T-cell (primary cell): ENCODE measurements around the gene NOC4L. TPM values are rescaled to one million over a fixed set of nuclear protein-coding genes. Genes with fewer than 3 reads are reported as not detected.

ENCODE experiments used
- ATAC-seq, 4 experiments: fragments of 200-7000 bp in 3 of 4; fragments of 150-1000 bp in 1 of 4; cut with Tn5 transposase; replicated peaks in 1 of 4; 1 replicate in 3 of 4; 2 replicates in 1 of 4; pipeline ENCODE4 v1.10.0; 2021; ENCODE audit warnings: moderate library complexity in 3 of 4, mild to moderate bottlenecking in 2 of 4, moderate number of reproducible peaks in 1 of 4
- CTCF ChIA-PET, 2 donors: fragments of 300-600 bp; sonication (Branson Sonifier 250); formaldehyde crosslinking; loops; one replicate each; lab custom pipeline; 2022; ENCODE audit warnings: antibody characterized with exemption in 2 of 2; lab: Charles Lee
- POLR2A ChIA-PET, 2 donors: fragments of 300-600 bp; sonication (Branson Sonifier 250); formaldehyde crosslinking; loops; one replicate each; lab custom pipeline; 2022; ENCODE audit warnings: antibody characterized with exemption in 2 of 2; lab: Charles Lee
- DNase-seq, 35 experiments: peaks; one replicate each; pipeline versions ENCODE4 v3.0.0 to v3.0.0-alpha.2; 2013 to 2023
- H3K27ac ChIP-seq: one replicate; pipeline ENCODE4 v1.5.1; 2013; ENCODE audit warnings: low read length
- H3K27me3 ChIP-seq, 2 experiments: replicated peaks in 1 of 2; 1 replicate in 1 of 2; 2 replicates in 1 of 2; pipeline versions ENCODE4 v1.6.1 to v1.7.0; 2013; ENCODE audit warnings: low read length in 1 of 2, mixed read lengths in 1 of 2; ENCODE audit not compliant: control insufficient read depth in 2 of 2, insufficient read depth in 2 of 2; ENCODE audit errors: extremely low read depth in 1 of 2
- H3K36me3 ChIP-seq, 2 donors: 1 replicate in 1 of 2; 2 replicates in 1 of 2; pipeline versions ENCODE4 v1.6.1 to v1.7.0; 2013; ENCODE audit warnings: low read length in 1 of 2; ENCODE audit not compliant: control insufficient read depth in 2 of 2, insufficient read depth in 1 of 2; ENCODE audit errors: extremely low read depth in 1 of 2
- H3K4me1 ChIP-seq, 2 experiments: 1 replicate in 1 of 2; 2 replicates in 1 of 2; pipeline versions ENCODE4 v1.6.1 to v1.7.0; 2013; ENCODE audit warnings: low read length in 2 of 2, mixed read lengths in 1 of 2; ENCODE audit not compliant: insufficient read depth in 2 of 2, control insufficient read depth in 1 of 2; ENCODE audit errors: extremely low read depth in 1 of 2
- H3K4me3 ChIP-seq, 2 donors: 1 replicate in 1 of 2; 2 replicates in 1 of 2; pipeline versions ENCODE4 v1.5.1 to v1.7.0; 2013; ENCODE audit warnings: mild to moderate bottlenecking in 2 of 2, low read length in 1 of 2, moderate library complexity in 1 of 2; ENCODE audit not compliant: control insufficient read depth in 1 of 2; ENCODE audit errors: extremely low read depth in 1 of 2
- H3K9me3 ChIP-seq: 2 replicates; pipeline ENCODE4 v1.7.0; 2013
- H3K27ac Mint-ChIP-seq, 2 donors: one replicate each; pipeline ENCODE4 v1.8.0; 2020 to 2021; ENCODE audit warnings: mild to moderate bottlenecking in 2 of 2, mixed read lengths in 2 of 2
- H3K27me3 Mint-ChIP-seq, 2 donors: one replicate each; pipeline ENCODE4 v1.8.0; 2021 to 2022; ENCODE audit warnings: mixed read lengths in 2 of 2
- H3K36me3 Mint-ChIP-seq: one replicate; pipeline ENCODE4 v1.8.0; 2021; ENCODE audit warnings: mixed read lengths
- H3K4me1 Mint-ChIP-seq, 3 donors: one replicate each; pipeline ENCODE4 v1.8.0; 2020 to 2022; ENCODE audit warnings: mixed read lengths in 3 of 3, mild to moderate bottlenecking in 1 of 3
- H3K4me3 Mint-ChIP-seq, 3 donors: one replicate each; pipeline ENCODE4 v1.8.0; 2020 to 2022; ENCODE audit warnings: mild to moderate bottlenecking in 3 of 3, mixed read lengths in 3 of 3, moderate library complexity in 3 of 3
- H3K9me3 Mint-ChIP-seq, 3 donors: one replicate each; pipeline ENCODE4 v1.8.0; 2020 to 2022; ENCODE audit warnings: mixed read lengths in 3 of 3
- WGBS: methylation state at CpG from one replicate; pipeline ENCODE4 v1.1.5; 2013; ENCODE audit warnings: missing lambda C conversion rate; ENCODE audit not compliant: insufficient coverage; 5-methylcytosine and 5-hydroxymethylcytosine counted together
- total RNA-seq, 35 experiments: library from RNA in 6 of 35; stranded (reverse) in 6 of 35; fragments of 120-200 nt in 1 of 35; gene quantifications; one replicate each; pipeline versions ENCODE4 v1.2.1 to v1.2.4 and lab custom pipeline; 2013 to 2026

NOC4L gene
- total RNA-seq, 5 donors from 2014 or later (not counting 1 experiment from before 2014, with no cell fraction given) = 14.6 to 28.9 (median 26.4) TPM

DNA sequence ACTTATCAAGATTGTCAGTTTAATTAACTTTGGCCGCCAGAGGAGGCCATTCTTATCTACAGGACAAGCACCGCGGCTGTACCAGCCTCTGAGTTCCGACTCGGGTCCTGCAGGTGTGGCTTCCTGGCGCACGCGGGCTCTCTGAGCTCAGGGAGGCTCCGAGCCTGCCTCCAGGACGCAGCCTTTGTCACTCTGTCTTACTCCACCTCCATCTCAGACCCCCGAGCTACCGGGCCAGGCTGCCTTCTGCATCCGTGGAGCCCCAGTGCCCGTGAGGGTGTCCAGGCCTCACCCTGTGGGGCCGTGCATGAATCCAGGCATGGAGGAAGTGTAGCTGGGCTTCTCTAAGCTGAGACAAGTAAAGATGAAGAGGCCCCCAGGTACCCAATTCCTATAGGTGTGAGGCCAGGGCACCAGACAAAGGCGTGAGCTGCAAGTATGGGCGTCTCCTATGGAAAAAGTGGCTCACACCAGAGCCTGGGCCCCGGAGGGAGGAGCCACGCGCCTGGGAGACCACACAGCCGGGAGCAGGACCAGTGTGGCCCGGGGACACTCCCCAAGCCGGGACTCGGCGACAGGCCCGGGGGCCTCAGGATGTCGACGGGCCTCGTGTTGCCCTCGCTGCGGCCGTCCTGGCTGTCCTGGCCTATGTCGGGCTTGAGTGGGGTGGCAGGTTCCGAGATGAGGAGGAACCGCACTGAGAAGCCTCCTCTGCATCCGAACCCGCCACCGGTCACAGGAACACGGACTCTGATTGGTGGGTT is 42.8 kb downstream of the NOC4L start:
- H3K27ac ChIP-seq = peak overlapping the region; percentile 85
- POLR2A ChIA-PET = no interaction called here
- peaks cover 11 to 64% of the 10 kb centered on the region in 2 experiments for H3K4me1 ChIP-seq
- peak overlapping the region in 1 of 2 donors; percentile 40 for H3K4me3 ChIP-seq
- H3K4me3 Mint-ChIP-seq = peak overlapping the region; percentile 63 to 97 (median 78)
- H3K27me3 ChIP-seq = no peaks in the 10 kb centered on the region
- no peaks in the 10 kb centered on the region for H3K9me3 Mint-ChIP-seq
- peaks cover 0 to 5% of the 10 kb centered on the region in 2 donors for H3K36me3 ChIP-seq
- 76% methylated on average over 28 of the region's 39 CpGs for WGBS
- peak in 4 of 35 experiments; percentile 21 to 54 (median 30) for DNase-seq
- ATAC-seq = no peak
- peak overlapping the region; percentile 90 for H3K27ac Mint-ChIP-seq
- peaks cover 3% of the 10 kb centered on the region for H3K36me3 Mint-ChIP-seq
- no peaks in the 10 kb centered on the region for H3K27me3 Mint-ChIP-seq
- H3K9me3 ChIP-seq = peaks cover 3% of the 10 kb centered on the region
- peaks cover 46 to 59% (median 55%) of the 10 kb centered on the region in 3 donors for H3K4me1 Mint-ChIP-seq
- CTCF ChIA-PET = interaction anchor here in 1 of 2 donors (0.6 kb wide), 1 partner anchor 500 kb away, joined by 4 read pairs; the partner anchor contains the start of gene POLE

DNA sequence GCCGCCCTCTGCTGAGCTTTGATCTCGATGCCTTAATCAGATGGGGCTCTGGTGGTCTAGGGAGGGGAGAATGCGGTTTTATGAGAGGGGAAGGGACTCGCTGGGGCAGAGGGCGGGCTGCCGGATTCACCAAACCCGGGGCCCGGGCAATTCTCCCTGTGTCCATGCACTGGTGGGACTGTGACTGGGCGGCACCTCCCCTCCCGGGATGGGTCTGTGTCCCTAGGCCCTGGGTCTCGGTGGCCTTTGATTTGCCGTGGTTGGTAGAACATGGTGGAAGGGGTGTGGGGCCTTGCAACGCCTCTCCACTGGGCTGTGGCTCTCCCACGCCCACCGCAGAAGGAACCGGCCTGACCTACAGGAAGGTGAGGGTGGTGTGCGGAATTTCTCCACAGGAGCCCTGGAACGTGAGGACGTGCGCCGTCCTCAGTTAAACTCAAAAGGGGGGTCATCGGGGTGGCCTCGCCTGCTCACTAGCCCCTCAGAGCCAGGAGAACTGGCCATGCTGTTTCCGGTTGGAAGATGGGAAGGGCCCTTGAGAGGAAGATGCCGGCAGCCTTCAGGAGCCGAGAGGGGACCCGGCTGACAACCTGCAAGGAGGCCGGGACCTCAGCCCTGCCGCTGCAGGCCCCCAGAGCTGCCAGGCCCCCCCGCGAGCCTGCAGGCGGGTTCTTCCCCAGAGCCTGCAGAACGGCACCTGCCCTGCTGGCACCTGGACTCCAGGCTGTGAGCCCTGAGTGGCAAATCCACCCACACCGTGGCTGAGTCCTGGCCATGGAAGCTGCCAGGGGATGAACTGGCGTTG is 43.6 kb downstream of the NOC4L start:
- WGBS = 96% methylated on average over 31 of the region's 35 CpGs
- Histone ChIP-seq H3K4me1 (peaks cover 11 to 64% of the 10 kb centered on the region in 2 experiments), H3K4me3 (peak overlapping the region in 1 of 2 donors; percentile 29), H3K27ac (no peak overlapping the region), H3K27me3 (no peaks in the 10 kb centered on the region), H3K36me3 (peaks cover 0 to 5% of the 10 kb centered on the region in 2 donors), H3K9me3 (peaks cover 3% of the 10 kb centered on the region)
- ChIA-PET CTCF (no interaction called here), POLR2A (no interaction called here)
- ATAC-seq = no peak
- H3K27ac Mint-ChIP-seq = peak overlapping the region; percentile 39 to 52
- peaks cover 3% of the 10 kb centered on the region for H3K36me3 Mint-ChIP-seq
- H3K4me1 Mint-ChIP-seq = peaks cover 46 to 59% (median 51%) of the 10 kb centered on the region in 3 donors
- H3K27me3 Mint-ChIP-seq = no peaks in the 10 kb centered on the region
- peak in 1 of 35 experiments; percentile 27 for DNase-seq
- H3K4me3 Mint-ChIP-seq = peak overlapping the region; percentile 66 to 97 (median 71)
- no peaks in the 10 kb centered on the region for H3K9me3 Mint-ChIP-seq

DNA sequence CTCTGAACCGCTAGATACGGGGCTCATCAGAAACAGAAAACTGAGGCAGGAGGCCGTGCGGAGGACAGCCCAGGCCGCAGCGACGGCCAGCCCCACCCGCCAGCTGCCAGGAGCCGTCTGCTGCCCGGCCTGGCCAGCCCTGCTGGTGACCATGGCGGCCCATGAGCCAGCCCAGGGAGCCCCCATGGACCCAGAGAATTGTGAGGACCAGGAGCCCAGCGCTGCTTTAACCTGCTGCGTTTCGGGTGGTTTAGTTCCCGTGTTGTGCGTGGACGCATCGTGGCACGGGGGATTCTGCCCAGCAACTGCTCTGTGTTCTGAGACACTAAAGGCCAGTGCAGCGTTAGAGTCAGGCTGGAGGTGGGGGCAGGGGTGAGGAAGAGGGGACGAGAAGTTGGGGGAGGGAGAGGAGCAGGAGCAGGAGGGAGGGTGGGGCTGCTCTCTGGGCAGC is 44.2 kb downstream of the NOC4L start:
- POLR2A ChIA-PET = no interaction called here
- peak in 3 of 35 experiments; percentile 19 to 31 (median 26) for DNase-seq
- H3K27ac ChIP-seq = peak overlapping the region; percentile 65

DNA sequence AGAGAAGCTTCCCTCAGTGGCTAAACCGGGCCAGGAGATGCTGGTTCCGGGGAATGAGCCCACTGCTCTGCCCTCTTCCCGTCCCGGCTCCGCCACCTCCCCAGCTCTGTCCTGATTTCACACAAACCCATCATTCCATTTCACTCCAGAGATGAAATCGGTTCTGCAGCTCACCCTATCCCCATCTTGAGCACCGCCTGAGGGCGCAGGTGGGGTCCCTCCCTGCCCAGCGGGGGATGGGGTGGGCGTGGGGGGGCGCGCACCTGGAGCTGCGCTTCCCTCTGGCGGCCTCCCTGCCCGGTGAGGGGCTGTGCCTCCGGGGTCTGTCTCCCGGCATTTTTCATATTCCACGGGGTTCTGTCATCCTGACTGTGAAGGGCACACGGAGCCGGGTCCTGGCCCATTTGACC is 44.7 kb downstream of the NOC4L start:
- DNase-seq = peak in 3 of 35 experiments; percentile 23 to 41 (median 26)
- H3K4me3 ChIP-seq = peak overlapping the region; percentile 86 to 87
- H3K27ac Mint-ChIP-seq = peak overlapping the region; percentile 94 to 98

More for the DNA sequence above, 44.2 kb downstream of the NOC4L start:
- Mint-ChIP-seq H3K4me3 (peak overlapping the region; percentile 66 to 97 (median 97)), H3K27ac (peak overlapping the region; percentile 52 to 73), H3K4me1 (peaks cover 46 to 59% (median 50%) of the 10 kb centered on the region in 3 donors), H3K36me3 (peaks cover 4% of the 10 kb centered on the region), H3K9me3 (peaks cover 0 to 2% (median 2%) of the 10 kb centered on the region in 3 donors), H3K27me3 (no peaks in the 10 kb centered on the region)
- ATAC-seq = no peak
- peaks cover 11 to 64% of the 10 kb centered on the region in 2 experiments for H3K4me1 ChIP-seq
- H3K9me3 ChIP-seq = peaks cover 3% of the 10 kb centered on the region
- H3K4me3 ChIP-seq = peak overlapping the region; percentile 86 to 87
- peaks cover 0 to 5% of the 10 kb centered on the region in 2 donors for H3K36me3 ChIP-seq
- CTCF ChIA-PET = no interaction called here
- H3K27me3 ChIP-seq = no peaks in the 10 kb centered on the region
- WGBS = 88% methylated on average over 21 of the region's 21 CpGs

DNA sequence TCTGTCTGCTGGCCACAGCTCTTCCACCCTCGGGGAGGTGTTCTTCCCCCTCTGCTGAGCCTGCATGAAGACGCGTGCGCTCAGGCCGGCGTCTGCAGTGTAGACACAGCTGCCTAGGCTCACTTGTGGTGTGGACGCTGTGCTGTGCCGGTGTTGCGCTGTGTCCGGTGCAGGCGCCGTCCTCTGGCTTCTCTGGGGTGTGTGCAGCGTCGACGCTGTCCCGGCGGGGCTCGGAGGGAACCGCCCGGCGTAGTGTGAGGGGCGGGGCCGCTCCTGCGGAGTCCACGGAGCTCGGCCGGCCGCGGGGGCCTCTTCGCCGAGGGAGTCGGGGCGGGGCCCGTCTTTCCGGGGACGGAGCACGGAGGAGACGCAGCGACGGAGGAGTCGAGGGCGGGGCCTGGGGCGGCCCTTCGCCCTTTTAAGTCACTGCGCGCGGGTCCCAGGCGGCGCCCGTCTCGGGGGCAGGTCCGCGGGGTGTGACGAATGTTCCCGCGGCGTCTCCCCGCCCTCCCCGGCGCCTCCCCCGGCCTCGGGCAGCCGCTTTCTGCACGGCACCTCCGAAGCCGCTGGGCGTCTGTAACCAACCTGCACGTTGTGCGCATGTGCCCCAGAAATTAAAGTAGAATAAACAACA is 45.2 kb downstream of the NOC4L start:
- ATAC-seq = peak; percentile 84 to 94 (median 91)
- Histone ChIP-seq H3K27ac (peak overlapping the region; percentile 76), H3K4me1 (peaks cover 11 to 63% of the 10 kb centered on the region in 2 experiments), H3K27me3 (no peaks in the 10 kb centered on the region), H3K9me3 (no peaks in the 10 kb centered on the region), H3K4me3 (peak overlapping the region; percentile 86 to 87), H3K36me3 (peaks cover 0 to 5% of the 10 kb centered on the region in 2 donors)
- peaks cover 0 to 10% (median 8%) of the 10 kb centered on the region in 3 donors for H3K9me3 Mint-ChIP-seq
- DNase-seq = peak; percentile 87 to 96 (median 92)
- WGBS = under 1% methylated on average over 69 of the region's 69 CpGs
- H3K4me1 Mint-ChIP-seq = peaks cover 42 to 55% (median 45%) of the 10 kb centered on the region in 3 donors
- no peaks in the 10 kb centered on the region for H3K27me3 Mint-ChIP-seq
- peak overlapping the region; percentile 95 to 97 (median 97) for H3K4me3 Mint-ChIP-seq
- CTCF ChIA-PET = no interaction called here
- POLR2A ChIA-PET = no interaction called here
- H3K27ac Mint-ChIP-seq = peak overlapping the region; percentile 94 to 98
- peaks cover 10% of the 10 kb centered on the region for H3K36me3 Mint-ChIP-seq

More for the DNA sequence above, 44.7 kb downstream of the NOC4L start:
- Mint-ChIP-seq H3K4me1 (peaks cover 46 to 59% (median 50%) of the 10 kb centered on the region in 3 donors), H3K4me3 (peak overlapping the region; percentile 95 to 97 (median 97)), H3K36me3 (peaks cover 6% of the 10 kb centered on the region), H3K9me3 (peaks cover 0 to 6% (median 4%) of the 10 kb centered on the region in 3 donors), H3K27me3 (no peaks in the 10 kb centered on the region)
- POLR2A ChIA-PET = no interaction called here
- Histone ChIP-seq H3K36me3 (peaks cover 0 to 5% of the 10 kb centered on the region in 2 donors), H3K27ac (peak overlapping the region; percentile 65), H3K4me1 (peaks cover 11 to 64% of the 10 kb centered on the region in 2 experiments), H3K9me3 (peaks cover 3% of the 10 kb centered on the region), H3K27me3 (no peaks in the 10 kb centered on the region)
- CTCF ChIA-PET = no interaction called here
- 21% methylated on average over 12 of the region's 20 CpGs for WGBS
- no peak for ATAC-seq
